Ishikawa (cell line): ENCODE measurements around the gene CMTM1.

Source experiments
- CEBPB ChIP-seq: IDR thresholded peaks from 2 replicates; pipeline ENCODE4 v1.6.1; 2012
- EGR1 ChIP-seq: IDR thresholded peaks from 2 replicates; pipeline ENCODE4 v1.6.1; 2012
- EP300 ChIP-seq: IDR thresholded peaks from 2 replicates; pipeline ENCODE4 v1.6.1; 2012; ENCODE audit warnings: borderline replicate concordance
- FOXM1 ChIP-seq: IDR thresholded peaks from 2 replicates; pipeline ENCODE4 v1.6.1; 2012; ENCODE audit warnings: low read depth, borderline replicate concordance
- NFIC ChIP-seq: IDR thresholded peaks from 2 replicates; pipeline ENCODE4 v1.6.1; 2012
- RAD21 ChIP-seq: IDR thresholded peaks from 2 replicates; pipeline ENCODE4 v1.6.1; 2012; ENCODE audit warnings: low read depth
- TAF1 ChIP-seq: IDR thresholded peaks from 2 replicates; pipeline ENCODE4 v1.6.1; 2012; ENCODE audit warnings: low read depth, mild to moderate bottlenecking
- TF ChIP-seq, protein P1 (sequence below): IDR thresholded peaks from 2 replicates; pipeline ENCODE4 v1.6.1; 2012
- TF ChIP-seq, protein P2 (sequence below): IDR thresholded peaks from 2 replicates; pipeline ENCODE4 v1.6.1; 2012

DNA sequence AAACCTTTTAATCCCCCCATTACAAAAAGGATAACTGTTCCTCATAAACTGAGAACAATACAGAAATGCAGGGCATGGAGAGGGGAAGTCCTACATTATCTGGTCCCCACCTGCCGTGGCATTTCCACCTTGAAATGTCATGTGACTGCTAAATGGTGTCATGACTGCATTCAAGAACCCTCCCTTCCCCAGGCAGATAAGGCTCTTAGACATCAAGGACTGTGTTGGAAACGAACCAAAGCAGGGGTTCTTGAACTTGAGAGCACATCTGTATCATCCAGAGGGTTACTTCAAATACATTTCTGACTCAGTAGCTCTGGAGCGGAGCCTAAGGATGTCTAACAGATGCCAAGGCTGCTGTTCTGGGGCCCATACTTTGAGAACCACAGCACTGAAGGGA lies 56.6 kb downstream of the CMTM1 start:
- TF ChIP-seq, protein P1, sequence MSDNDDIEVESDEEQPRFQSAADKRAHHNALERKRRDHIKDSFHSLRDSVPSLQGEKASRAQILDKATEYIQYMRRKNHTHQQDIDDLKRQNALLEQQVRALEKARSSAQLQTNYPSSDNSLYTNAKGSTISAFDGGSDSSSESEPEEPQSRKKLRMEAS = no peak
- TF ChIP-seq TAF1 = no peak
- no peak for TF ChIP-seq EP300
- TF ChIP-seq EGR1 = no peak
- no peak for TF ChIP-seq NFIC
- TF ChIP-seq FOXM1 = no peak
- TF ChIP-seq, protein P2, sequence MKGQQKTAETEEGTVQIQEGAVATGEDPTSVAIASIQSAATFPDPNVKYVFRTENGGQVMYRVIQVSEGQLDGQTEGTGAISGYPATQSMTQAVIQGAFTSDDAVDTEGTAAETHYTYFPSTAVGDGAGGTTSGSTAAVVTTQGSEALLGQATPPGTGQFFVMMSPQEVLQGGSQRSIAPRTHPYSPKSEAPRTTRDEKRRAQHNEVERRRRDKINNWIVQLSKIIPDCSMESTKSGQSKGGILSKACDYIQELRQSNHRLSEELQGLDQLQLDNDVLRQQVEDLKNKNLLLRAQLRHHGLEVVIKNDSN = no peak
- no peak for TF ChIP-seq CEBPB
- no peak for TF ChIP-seq RAD21
